ENCODE data around the gene BRCA1.

DNA sequence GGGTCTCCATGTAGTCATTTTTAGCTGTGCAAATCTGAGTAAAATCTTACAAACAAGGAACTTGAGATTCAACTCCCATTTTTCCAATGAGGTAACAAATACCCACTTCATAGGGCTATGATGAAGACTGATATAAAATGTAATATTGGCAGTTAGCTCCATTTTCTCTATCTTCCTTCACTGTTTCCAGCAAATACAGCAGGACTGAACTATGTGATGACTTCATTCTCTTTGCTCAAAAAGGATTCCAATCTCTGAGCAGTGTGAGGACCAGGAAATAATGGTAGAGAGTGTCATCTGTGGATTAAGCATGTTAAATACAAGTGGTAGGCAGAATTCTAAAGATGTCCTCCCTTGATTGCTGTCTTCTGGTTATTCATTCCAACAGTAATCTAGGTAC, 81.9 kb downstream of the BRCA1 start:
- no peak for TF ChIP-seq CTCF (IDR thresholded peaks at IDR 0.05)
- no peak for TF ChIP-seq POLR2A (IDR thresholded peaks at IDR 0.05)

Measured in uterus (tissue), 2 donors.